Endodermal cell (in vitro differentiated cells): ENCODE data around the gene KIAA1958. TPM values are rescaled to one million over a fixed set of nuclear protein-coding genes. Genes with fewer than 3 reads are reported as not detected.

Experiments used
- DNase-seq: peaks from one replicate; pipeline ENCODE4 v3.0.0-alpha.2; 2017
- H3K27ac ChIP-seq: 2 replicates; pipeline ENCODE4 v1.5.1; 2013; ENCODE audit warnings: mild to moderate bottlenecking, low read depth, low read length, moderate library complexity
- H3K27me3 ChIP-seq: 2 replicates; pipeline ENCODE4 v1.6.1; 2013; ENCODE audit warnings: mild to moderate bottlenecking, low read length, moderate library complexity; ENCODE audit not compliant: insufficient read depth, control insufficient read depth, poor library complexity, severe bottlenecking
- H3K36me3 ChIP-seq: 2 replicates; pipeline ENCODE4 v1.7.0; 2013; ENCODE audit warnings: mild to moderate bottlenecking, low read length, moderate library complexity; ENCODE audit not compliant: control insufficient read depth, insufficient read depth
- H3K4me1 ChIP-seq: one replicate; pipeline ENCODE4 v1.7.0; 2013; ENCODE audit warnings: low read length; ENCODE audit not compliant: control insufficient read depth, insufficient read depth
- H3K4me3 ChIP-seq: 2 replicates; pipeline ENCODE4 v1.5.1; 2013; ENCODE audit warnings: mild to moderate bottlenecking, low read length, moderate library complexity
- H3K9ac ChIP-seq: 2 replicates; pipeline ENCODE4 v1.6.1; 2013; ENCODE audit warnings: mild to moderate bottlenecking, low read length, moderate library complexity; ENCODE audit not compliant: poor library complexity, severe bottlenecking; ENCODE audit errors: extremely low read depth
- H3K9me3 ChIP-seq: 2 replicates; pipeline ENCODE4 v1.6.1; 2013; ENCODE audit warnings: mild to moderate bottlenecking, low read length, moderate library complexity; ENCODE audit not compliant: control insufficient read depth
- H3K27ac Mint-ChIP-seq: 2 replicates; pipeline ENCODE4 v1.8.0; 2020; ENCODE audit warnings: mixed read lengths
- H3K27me3 Mint-ChIP-seq: 2 replicates; pipeline ENCODE4 v1.8.0; 2021; ENCODE audit warnings: mild to moderate bottlenecking, mixed read lengths; ENCODE audit not compliant: insufficient read depth
- H3K36me3 Mint-ChIP-seq: 2 replicates; pipeline ENCODE4 v1.8.0; 2020; ENCODE audit warnings: low read depth, mixed read lengths
- H3K4me1 Mint-ChIP-seq: 2 replicates; pipeline ENCODE4 v1.8.0; 2020; ENCODE audit warnings: mixed read lengths
- H3K4me3 Mint-ChIP-seq: 2 replicates; pipeline ENCODE4 v1.8.0; 2020; ENCODE audit warnings: mild to moderate bottlenecking, moderate library complexity, mixed read lengths
- H3K9me3 Mint-ChIP-seq: 2 replicates; pipeline ENCODE4 v1.8.0; 2020; ENCODE audit warnings: mild to moderate bottlenecking, mixed read lengths
- CTCF ChIP-seq: fragments of 200-600 bp; sonication (generic); conservative IDR thresholded peaks from 2 replicates; pipeline ENCODE4 v1.5.0; 2021; ENCODE audit warnings: antibody characterized with exemption, mild to moderate bottlenecking
- WGBS, 2 experiments: methylation state at CpG; one replicate each; pipeline versions ENCODE4 v1.1.5 to v1.1.7; 2013; ENCODE audit warnings: missing lambda C conversion rate in 2 of 2, mixed read lengths in 1 of 2; ENCODE audit not compliant: insufficient coverage in 1 of 2, insufficient read length in 1 of 2; 5-methylcytosine and 5-hydroxymethylcytosine counted together
- total RNA-seq, 2 donors: library from RNA; stranded (reverse); fragmentation: NEBNext Ultra II Directional in 1 of 2; extraction: Animal tissue kit (Norgen Biotek cat#: 25700) in 1 of 2; gene quantifications; 2 replicates in 1 of 2; 3 replicates in 1 of 2; pipeline ENCODE4 v1.2.1, GENCODE V29; 2021

The KIAA1958 gene
- total RNA-seq, 2 donors from 2014 or later, result 44.6 to 50.9 TPM

- no peak overlapping the region for H3K9ac ChIP-seq
- no peaks in the 10 kb centered on the region for H3K9me3 Mint-ChIP-seq
- H3K27ac ChIP-seq, result no peak overlapping the region
- no peaks in the 10 kb centered on the region for H3K27me3 Mint-ChIP-seq
- H3K9me3 ChIP-seq, result no peaks in the 10 kb centered on the region
- no peak for TF ChIP-seq CTCF
- no peak for DNase-seq
- no peak overlapping the region for H3K4me3 ChIP-seq
- H3K27me3 ChIP-seq, result no peaks in the 10 kb centered on the region
- H3K4me1 Mint-ChIP-seq, result no peaks in the 10 kb centered on the region
- no peak overlapping the region for H3K4me3 Mint-ChIP-seq
- 80 to 90% methylated on average over 2 of the region's 2 CpGs for WGBS, 2 experiments
- peaks cover 7% of the 10 kb centered on the region for H3K36me3 Mint-ChIP-seq
- H3K27ac Mint-ChIP-seq, result no peak overlapping the region
- no peaks in the 10 kb centered on the region for H3K4me1 ChIP-seq
- no peaks in the 10 kb centered on the region for H3K36me3 ChIP-seq
Measured at GRCh38 chr9:112446526-112446925, 40.1 kb upstream of the KIAA1958 start.

- no peak overlapping the region for H3K4me3 Mint-ChIP-seq
- no peak overlapping the region for H3K27ac Mint-ChIP-seq
- H3K9me3 ChIP-seq, result no peaks in the 10 kb centered on the region
Measured at GRCh38 chr9:112447283-112447761, 39.3 kb upstream of the KIAA1958 start.

GRCh38 chr9:112462855-112463254 is 23.8 kb upstream of the KIAA1958 start:
- H3K36me3 Mint-ChIP-seq, result peaks cover 43% of the 10 kb centered on the region
- DNase-seq, result no peak
- peaks cover 9% of the 10 kb centered on the region for H3K9me3 Mint-ChIP-seq

More at GRCh38 chr9:112447283-112447761, 39.3 kb upstream of the KIAA1958 start:
- DNase-seq, result no peak
- TF ChIP-seq CTCF, result no peak
- Mint-ChIP-seq H3K4me1 (no peaks in the 10 kb centered on the region), H3K27me3 (no peaks in the 10 kb centered on the region), H3K36me3 (peaks cover 7% of the 10 kb centered on the region), H3K9me3 (no peaks in the 10 kb centered on the region)
- Histone ChIP-seq H3K4me3 (no peak overlapping the region), H3K36me3 (no peaks in the 10 kb centered on the region), H3K9ac (no peak overlapping the region), H3K4me1 (no peaks in the 10 kb centered on the region), H3K27ac (no peak overlapping the region), H3K27me3 (no peaks in the 10 kb centered on the region)
- 96 to 100% methylated on average over 2 of the region's 2 CpGs for WGBS, 2 experiments

More at GRCh38 chr9:112462855-112463254, 23.8 kb upstream of the KIAA1958 start:
- Mint-ChIP-seq H3K27me3 (no peaks in the 10 kb centered on the region), H3K27ac (no peak overlapping the region), H3K4me3 (no peak overlapping the region), H3K4me1 (no peaks in the 10 kb centered on the region)
- H3K27ac ChIP-seq, result no peak overlapping the region
- peaks cover 20% of the 10 kb centered on the region for H3K36me3 ChIP-seq
- peaks cover 14% of the 10 kb centered on the region for H3K9me3 ChIP-seq
- TF ChIP-seq CTCF, result no peak
- 100% methylated on average over 1 of the region's 1 CpG; no CpG with 5 or more reads in 1 of the 2 experiments for WGBS, 2 experiments
- H3K27me3 ChIP-seq, result no peaks in the 10 kb centered on the region
- H3K4me1 ChIP-seq, result no peaks in the 10 kb centered on the region
- H3K4me3 ChIP-seq, result peak overlapping the region; percentile 28
- H3K9ac ChIP-seq, result no peak overlapping the region
